ENCODE data around the gene MCTP2. TPM values are rescaled to one million over a fixed set of nuclear protein-coding genes. Genes with fewer than 3 reads are reported as not detected.

MCTP2 gene
- total RNA-seq, 1 experiment from 2014 or later, result 7.4 TPM

DNA sequence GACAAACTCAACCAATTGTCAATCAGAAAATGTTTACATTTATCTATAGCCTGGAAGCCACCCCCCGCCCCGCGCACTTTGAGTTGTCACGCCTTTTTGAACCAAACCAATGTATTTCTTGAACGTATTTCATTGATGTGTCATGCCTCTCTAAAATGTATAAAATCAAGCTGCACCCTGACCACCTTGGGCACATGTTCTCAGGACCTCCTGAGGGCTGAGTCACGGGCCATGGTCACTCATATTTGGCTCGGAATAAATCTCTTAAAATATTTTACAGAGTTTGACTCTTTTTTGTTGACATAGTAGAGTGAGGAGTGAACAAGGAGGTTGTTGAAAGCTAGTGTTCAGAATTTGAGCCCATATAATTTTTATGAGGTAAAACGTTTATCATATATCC lies 6.5 kb downstream of the MCTP2 start (continued):
- TF ChIP-seq USF1 (CRISPR knock-in tag; IDR thresholded peaks at IDR 0.05), result no peak
- TF ChIP-seq, protein P1, sequence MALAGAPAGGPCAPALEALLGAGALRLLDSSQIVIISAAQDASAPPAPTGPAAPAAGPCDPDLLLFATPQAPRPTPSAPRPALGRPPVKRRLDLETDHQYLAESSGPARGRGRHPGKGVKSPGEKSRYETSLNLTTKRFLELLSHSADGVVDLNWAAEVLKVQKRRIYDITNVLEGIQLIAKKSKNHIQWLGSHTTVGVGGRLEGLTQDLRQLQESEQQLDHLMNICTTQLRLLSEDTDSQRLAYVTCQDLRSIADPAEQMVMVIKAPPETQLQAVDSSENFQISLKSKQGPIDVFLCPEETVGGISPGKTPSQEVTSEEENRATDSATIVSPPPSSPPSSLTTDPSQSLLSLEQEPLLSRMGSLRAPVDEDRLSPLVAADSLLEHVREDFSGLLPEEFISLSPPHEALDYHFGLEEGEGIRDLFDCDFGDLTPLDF (CRISPR knock-in tag; IDR thresholded peaks at IDR 0.05), result no peak
- TF ChIP-seq, protein P2, sequence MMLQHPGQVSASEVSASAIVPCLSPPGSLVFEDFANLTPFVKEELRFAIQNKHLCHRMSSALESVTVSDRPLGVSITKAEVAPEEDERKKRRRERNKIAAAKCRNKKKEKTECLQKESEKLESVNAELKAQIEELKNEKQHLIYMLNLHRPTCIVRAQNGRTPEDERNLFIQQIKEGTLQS (CRISPR knock-in tag; conservative IDR thresholded peaks at IDR 0.05), result no peak
- no peak for TF ChIP-seq ELF4 (CRISPR knock-in tag; IDR thresholded peaks at IDR 0.05; ENCODE audit: low read depth)

DNA sequence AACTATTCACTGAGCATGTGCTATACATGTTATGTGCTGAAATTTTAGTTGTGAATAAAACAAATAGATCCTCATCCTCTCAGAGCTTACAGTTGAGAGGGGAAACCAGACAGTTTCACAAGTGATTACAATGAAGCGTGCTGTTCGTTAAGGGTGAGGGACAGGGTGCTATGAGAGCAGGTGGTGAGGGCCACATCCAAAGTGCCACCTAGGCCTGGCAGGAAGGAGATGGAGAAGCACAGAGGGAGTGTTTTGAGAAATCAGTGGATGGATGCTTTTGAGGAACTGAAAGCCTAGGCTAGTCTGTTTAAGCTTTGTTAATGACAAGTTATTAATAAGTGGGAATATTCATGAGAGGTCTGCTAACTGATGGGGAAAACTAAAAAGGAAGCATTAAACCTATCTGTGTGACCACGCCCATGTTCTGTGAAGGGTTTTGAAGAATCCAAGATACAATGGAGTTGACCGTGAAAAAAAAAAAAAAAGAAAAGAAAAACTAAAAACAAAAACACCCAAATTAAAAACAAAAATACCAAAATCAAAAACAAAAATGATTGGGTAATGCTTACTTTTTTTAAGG lies 7.3 kb downstream of the MCTP2 start:
- no peak overlapping the region for H3K27ac Mint-ChIP-seq
- no peaks in the 10 kb centered on the region; the same call in 1 of the 2 replicates for H3K27me3 Mint-ChIP-seq (ENCODE audit: low read depth)
- TF ChIP-seq ATF6 (CRISPR knock-in tag; IDR thresholded peaks at IDR 0.05) (no peak), NR3C1 (CRISPR knock-in tag; conservative IDR thresholded peaks at IDR 0.05; ENCODE audit: low read depth) (no peak), ZNF263 (CRISPR knock-in tag; IDR thresholded peaks at IDR 0.05; ENCODE audit: low read depth) (no peak), MAX (CRISPR knock-in tag; IDR thresholded peaks at IDR 0.05) (no peak), STAT6 (CRISPR knock-in tag; conservative IDR thresholded peaks at IDR 0.05; ENCODE audit: low read depth) (no peak), E2F4 (CRISPR knock-in tag; IDR thresholded peaks at IDR 0.05; ENCODE audit: borderline replicate concordance, low read depth) (no peak), ELF4 (CRISPR knock-in tag; IDR thresholded peaks at IDR 0.05; ENCODE audit: low read depth) (no peak), AR (CRISPR knock-in tag; IDR thresholded peaks at IDR 0.05) (no peak), TP53 (CRISPR knock-in tag; IDR thresholded peaks at IDR 0.05) (no peak), PRRX2 (CRISPR knock-in tag; IDR thresholded peaks at IDR 0.05) (no peak), NR2C2 (CRISPR knock-in tag; IDR thresholded peaks at IDR 0.05) (no peak)
- TF ChIP-seq, protein P3, sequence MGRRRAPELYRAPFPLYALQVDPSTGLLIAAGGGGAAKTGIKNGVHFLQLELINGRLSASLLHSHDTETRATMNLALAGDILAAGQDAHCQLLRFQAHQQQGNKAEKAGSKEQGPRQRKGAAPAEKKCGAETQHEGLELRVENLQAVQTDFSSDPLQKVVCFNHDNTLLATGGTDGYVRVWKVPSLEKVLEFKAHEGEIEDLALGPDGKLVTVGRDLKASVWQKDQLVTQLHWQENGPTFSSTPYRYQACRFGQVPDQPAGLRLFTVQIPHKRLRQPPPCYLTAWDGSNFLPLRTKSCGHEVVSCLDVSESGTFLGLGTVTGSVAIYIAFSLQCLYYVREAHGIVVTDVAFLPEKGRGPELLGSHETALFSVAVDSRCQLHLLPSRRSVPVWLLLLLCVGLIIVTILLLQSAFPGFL (CRISPR knock-in tag; IDR thresholded peaks at IDR 0.05; ENCODE audit: borderline replicate concordance), result no peak
- H3K4me3 Mint-ChIP-seq, result no peak overlapping the region
- DNase-seq (ENCODE audit: low spot score) (no peak), ATAC-seq (no peak)
- no peaks in the 10 kb centered on the region for H3K36me3 Mint-ChIP-seq
- ChIA-PET CTCF (interaction anchor here (0.7 kb wide), 1 partner anchor 942 kb away, joined by 3 read pairs; no protein-coding TSS in a partner anchor), POLR2A (no interaction called here)
- peaks cover 20% of the 10 kb centered on the region for H3K4me1 Mint-ChIP-seq
- no peaks in the 10 kb centered on the region for H3K9me3 Mint-ChIP-seq

All from WTC11 (cell line).